Hematopoietic multipotent progenitor cell treated with erythropoietin and hydrocortisone succinate and interleukin-3 and kit ligand, for 4 days (in vitro differentiated cells): ENCODE results near the gene NPPC.
"Not testable (repeated sequence)": the region's sequence is repeated elsewhere in the genome, so short reads cannot be mapped to it uniquely, and the experiment has no call there.

Source experiments
- DNase-seq: peaks from one replicate; pipeline ENCODE4 v3.0.0-alpha.2; 2015

The NPPC gene

GRCh38 chr2:231919341-231920035, 6.7 kb downstream of the NPPC start:
- DNase-seq: no peak

GRCh38 chr2:231918501-231919330, 7.5 kb downstream of the NPPC start:
- DNase-seq: no peak

- peak; percentile 72 for DNase-seq
Measured at GRCh38 chr2:231917280-231918066, 8.7 kb downstream of the NPPC start.

GRCh38 chr2:231914077-231914690, 12.0 kb downstream of the NPPC start:
- DNase-seq: no peak

GRCh38 chr2:231911381-231911780, 14.8 kb downstream of the NPPC start:
- DNase-seq: no peak

GRCh38 chr2:231910771-231911170, 15.4 kb downstream of the NPPC start:
- no peak for DNase-seq

- not testable (repeated sequence) for DNase-seq
Measured at GRCh38 chr2:231910161-231910560, 16.0 kb downstream of the NPPC start.

- DNase-seq: peak; percentile 77
Measured at GRCh38 chr2:231909631-231910030, 16.6 kb downstream of the NPPC start.

- no peak for DNase-seq
Measured at GRCh38 chr2:231908584-231908983, 17.6 kb downstream of the NPPC start.

GRCh38 chr2:231907765-231908164, 18.4 kb downstream of the NPPC start:
- DNase-seq: no peak

- no peak for DNase-seq
Measured at GRCh38 chr2:231905026-231905425, 21.2 kb downstream of the NPPC start.

- DNase-seq: no peak
Measured at GRCh38 chr2:231904161-231904611, 22.0 kb downstream of the NPPC start.

- DNase-seq: no peak
Measured at GRCh38 chr2:231902598-231902997, 23.6 kb downstream of the NPPC start.

GRCh38 chr2:231900972-231901371, 25.2 kb downstream of the NPPC start:
- no peak for DNase-seq

- peak; percentile 84 for DNase-seq
Measured at GRCh38 chr2:231900486-231900942, 25.7 kb downstream of the NPPC start.

GRCh38 chr2:231894566-231895380, 31.4 kb downstream of the NPPC start:
- no peak for DNase-seq

- no peak for DNase-seq
Measured at GRCh38 chr2:231891514-231891905, 34.7 kb downstream of the NPPC start.

- no peak for DNase-seq
Measured at GRCh38 chr2:231890896-231891513, 35.2 kb downstream of the NPPC start.

- no peak for DNase-seq
Measured at GRCh38 chr2:231887756-231888155, 38.4 kb downstream of the NPPC start.

GRCh38 chr2:231886071-231886681, 40.0 kb downstream of the NPPC start:
- no peak for DNase-seq
